SK-N-SH (cell line): ENCODE results near the gene CCRL2.

Experiments
- CTCF ChIP-seq: fragments of 200-600 bp; sonication (generic); IDR thresholded peaks from 2 replicates; pipeline ENCODE4 v1.6.1; 2017; ENCODE audit warnings: antibody characterized with exemption, mild to moderate bottlenecking, moderate library complexity
- EP300 ChIP-seq, 2 experiments: IDR thresholded peaks; 2 replicates each; pipeline versions ENCODE4 v1.4.0 to v1.6.1; 2012; ENCODE audit warnings: borderline replicate concordance in 1 of 2, low read depth in 1 of 2, low read length in 1 of 2
- EZH2phosphoT487 ChIP-seq: fragments of 200-600 bp; sonication (generic); IDR thresholded peaks from 2 replicates; pipeline ENCODE4 v1.6.1; 2017; ENCODE audit warnings: low read depth, mixed run types, mild to moderate bottlenecking, antibody characterized with exemption, moderate library complexity, borderline replicate concordance
- FOXM1 ChIP-seq: IDR thresholded peaks from 2 replicates; pipeline ENCODE4 v1.4.0; 2012; ENCODE audit warnings: low read depth, mild to moderate bottlenecking
- JUND ChIP-seq: IDR thresholded peaks from 2 replicates; pipeline ENCODE4 v1.4.0; 2012
- MAX ChIP-seq: IDR thresholded peaks from 2 replicates; pipeline ENCODE4 v1.4.0; 2012; ENCODE audit warnings: low read depth
- MXI1 ChIP-seq: IDR thresholded peaks from 2 replicates; pipeline ENCODE4 v1.6.1; 2012; ENCODE audit warnings: mild to moderate bottlenecking, low read depth, low read length, improper control_type of control experiment
- POLR2AphosphoS5 ChIP-seq: IDR thresholded peaks from 2 replicates; pipeline ENCODE4 v1.6.1; 2012; ENCODE audit warnings: low read depth, low read length
- RAD21 ChIP-seq: IDR thresholded peaks from 2 replicates; pipeline ENCODE4 v1.6.1; 2012; ENCODE audit warnings: mild to moderate bottlenecking, low read length
- SMC3 ChIP-seq: IDR thresholded peaks from 2 replicates; pipeline ENCODE4 v1.6.1; 2012; ENCODE audit warnings: low read depth, low read length, improper control_type of control experiment
- TF ChIP-seq, protein P1 (sequence below): IDR thresholded peaks from 2 replicates; pipeline ENCODE4 v1.4.0; 2012; ENCODE audit warnings: low read depth, borderline replicate concordance

- TF ChIP-seq CTCF (no peak), MXI1 (no peak), EZH2phosphoT487 (no peak), JUND (no peak), RAD21 (no peak), POLR2AphosphoS5 (no peak), EP300 (IDR thresholded peaks at IDR 0.05; ENCODE audit: borderline replicate concordance in 1 of 2, low read depth in 1 of 2, low read length in 1 of 2) (no peak), FOXM1 (no peak), SMC3 (no peak), MAX (no peak)
- TF ChIP-seq, protein P1, sequence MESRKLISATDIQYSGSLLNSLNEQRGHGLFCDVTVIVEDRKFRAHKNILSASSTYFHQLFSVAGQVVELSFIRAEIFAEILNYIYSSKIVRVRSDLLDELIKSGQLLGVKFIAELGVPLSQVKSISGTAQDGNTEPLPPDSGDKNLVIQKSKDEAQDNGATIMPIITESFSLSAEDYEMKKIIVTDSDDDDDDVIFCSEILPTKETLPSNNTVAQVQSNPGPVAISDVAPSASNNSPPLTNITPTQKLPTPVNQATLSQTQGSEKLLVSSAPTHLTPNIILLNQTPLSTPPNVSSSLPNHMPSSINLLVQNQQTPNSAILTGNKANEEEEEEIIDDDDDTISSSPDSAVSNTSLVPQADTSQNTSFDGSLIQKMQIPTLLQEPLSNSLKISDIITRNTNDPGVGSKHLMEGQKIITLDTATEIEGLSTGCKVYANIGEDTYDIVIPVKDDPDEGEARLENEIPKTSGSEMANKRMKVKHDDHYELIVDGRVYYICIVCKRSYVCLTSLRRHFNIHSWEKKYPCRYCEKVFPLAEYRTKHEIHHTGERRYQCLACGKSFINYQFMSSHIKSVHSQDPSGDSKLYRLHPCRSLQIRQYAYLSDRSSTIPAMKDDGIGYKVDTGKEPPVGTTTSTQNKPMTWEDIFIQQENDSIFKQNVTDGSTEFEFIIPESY: no peak
These were observed 33.7 kb downstream of the CCRL2 start for GRCh38 chr3:46440531-46441294.
